IPS-18c (cell line): Measurements from ENCODE around the gene KCNH4.

Source experiments
- H3K4me3 ChIP-seq: 2 replicates; pipeline ENCODE4 v1.7.0; 2013; ENCODE audit warnings: low read depth, mild to moderate bottlenecking, low read length, moderate library complexity; ENCODE audit not compliant: insufficient read depth
- H3K9me3 ChIP-seq: one replicate; pipeline ENCODE4 v1.6.1; 2013; ENCODE audit warnings: mild to moderate bottlenecking, low read length, moderate library complexity; ENCODE audit not compliant: control insufficient read depth, insufficient read depth

The KCNH4 gene

GRCh38 chr17:42184713-42185620 is 4.0 kb upstream of the KCNH4 start, which contains the start of gene HCRT:
HCRT (minus strand) TSS chr17:42185452; CDS start chr17:42185365, 87 bp downstream.
- no peak within 1 kb of the TSS for H3K4me3 ChIP-seq

GRCh38 chr17:42183741-42184711 is 3.1 kb upstream of the KCNH4 start:
- no peaks in the 10 kb centered on the region for H3K9me3 ChIP-seq
- H3K4me3 ChIP-seq = peak overlapping the region; percentile 46

More at GRCh38 chr17:42184713-42185620, 4.0 kb upstream of the KCNH4 start, which contains the start of gene HCRT:
- no peaks in the 10 kb centered on the region for H3K9me3 ChIP-seq

DNA sequence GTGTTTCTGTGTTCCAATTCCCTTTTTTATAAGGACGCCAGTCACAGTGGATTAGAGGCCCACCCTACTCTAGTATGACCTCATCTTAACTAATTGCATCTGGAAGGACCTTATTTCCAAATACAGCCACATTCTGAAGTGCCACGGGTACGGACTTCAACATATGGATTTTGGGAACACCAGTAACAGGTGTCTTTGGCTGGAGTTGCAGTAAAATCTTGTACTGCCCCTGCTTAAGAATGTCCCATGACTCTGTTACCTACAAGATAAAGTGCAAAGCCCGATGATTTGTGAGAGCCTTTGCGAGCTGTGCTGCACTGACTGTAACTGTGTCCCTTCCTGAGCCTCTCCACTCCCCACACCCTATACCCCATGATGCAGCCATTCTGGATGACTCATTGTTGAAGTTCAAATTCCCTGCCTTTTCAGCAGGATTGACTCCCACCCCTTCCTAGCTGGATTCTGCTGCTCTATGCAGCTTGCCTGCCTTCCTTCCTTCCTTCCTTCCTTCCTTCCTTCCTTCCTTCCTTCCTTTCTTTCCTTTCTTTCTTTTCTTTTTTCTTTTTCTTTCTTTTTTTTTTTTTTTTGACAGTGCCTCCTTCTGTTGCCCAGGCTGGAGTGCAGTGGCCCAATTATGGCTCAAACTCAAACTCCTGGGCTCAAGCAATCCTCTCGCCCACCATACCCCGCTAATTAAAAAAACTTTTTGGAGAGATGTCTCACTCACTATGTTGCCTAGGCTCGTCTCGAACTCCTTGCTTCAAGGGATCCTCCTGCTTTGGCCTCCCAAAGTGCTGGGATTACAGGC is 2.2 kb upstream of the KCNH4 start:
- Histone ChIP-seq H3K4me3 (peak overlapping the region; percentile 46), H3K9me3 (no peaks in the 10 kb centered on the region)

DNA sequence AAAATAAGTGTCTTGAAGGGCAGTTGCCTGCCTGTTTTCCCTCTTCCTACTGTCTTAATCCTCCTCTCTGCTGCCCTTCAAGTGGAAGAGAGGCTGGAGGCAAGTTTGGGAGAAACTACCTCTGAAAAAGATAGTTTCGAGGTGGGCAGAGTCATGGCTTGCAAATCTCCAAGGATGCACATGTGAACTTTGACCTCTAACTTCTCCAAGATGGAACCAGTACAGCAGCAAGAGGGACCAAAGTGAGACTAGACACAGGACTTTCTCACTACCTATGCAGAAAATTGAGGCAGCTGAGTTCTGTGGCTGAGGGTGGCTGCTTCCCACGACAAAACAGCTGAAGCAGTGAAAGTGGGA is 887 bp upstream of the KCNH4 start:
- Histone ChIP-seq H3K4me3 (no peak overlapping the region), H3K9me3 (no peaks in the 10 kb centered on the region)

DNA sequence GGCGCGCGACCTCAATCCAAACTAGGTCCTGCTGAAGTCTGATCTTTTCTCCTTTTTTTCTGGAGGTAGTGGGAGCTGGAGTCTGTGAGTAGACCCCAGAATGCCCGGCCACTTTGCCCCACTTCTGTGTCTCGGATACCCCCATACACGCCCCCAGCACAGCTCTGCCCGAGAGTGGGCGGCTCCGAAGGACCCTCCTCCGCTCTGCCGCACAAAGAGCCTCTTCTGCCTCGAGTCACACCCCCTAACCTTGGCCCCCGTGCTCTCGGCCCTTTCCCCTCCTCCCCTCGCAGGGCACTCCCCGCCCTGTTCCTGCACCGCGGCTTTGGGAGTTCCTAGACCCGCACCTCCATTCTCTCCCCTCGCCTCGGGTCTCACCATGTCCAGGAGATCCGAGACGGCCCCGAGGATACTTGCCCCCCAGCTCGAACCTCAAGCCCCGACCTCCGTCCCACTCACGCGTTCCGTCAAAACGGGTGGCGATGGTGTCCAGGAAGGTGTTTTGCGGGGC is 476 bp downstream of the KCNH4 start:
- Histone ChIP-seq H3K9me3 (no peaks in the 10 kb centered on the region), H3K4me3 (peak overlapping the region; percentile 71)

- Histone ChIP-seq H3K4me3 (peak overlapping the region; percentile 71), H3K9me3 (no peaks in the 10 kb centered on the region)
Measured at GRCh38 chr17:42179911-42180410, 981 bp downstream of the KCNH4 start.

GRCh38 chr17:42179335-42179734 is 1.6 kb downstream of the KCNH4 start:
- Histone ChIP-seq H3K9me3 (no peaks in the 10 kb centered on the region), H3K4me3 (no peak overlapping the region)

DNA sequence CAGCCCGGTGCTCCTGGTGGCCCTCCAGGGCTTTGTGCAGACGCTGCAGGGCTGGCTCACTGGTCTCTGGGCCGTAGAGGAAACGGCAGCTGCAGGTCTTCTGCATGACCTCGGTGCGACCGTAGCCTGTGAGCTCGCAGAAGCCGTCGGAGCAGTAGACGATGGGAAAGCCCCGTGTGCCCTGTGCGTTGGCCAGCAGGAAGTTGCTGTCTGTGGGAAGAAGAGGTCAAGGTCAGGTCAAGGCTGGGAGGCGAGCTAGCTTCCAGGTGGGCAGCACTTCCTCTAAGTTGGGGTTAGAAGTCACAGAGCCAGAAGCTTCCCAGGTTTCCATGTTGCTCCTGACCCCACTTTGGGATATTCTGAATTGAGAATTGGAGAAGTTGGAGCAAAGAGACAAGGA is 2.1 kb downstream of the KCNH4 start:
- Histone ChIP-seq H3K4me3 (no peak overlapping the region), H3K9me3 (no peaks in the 10 kb centered on the region)

GRCh38 chr17:42177684-42178083 is 3.3 kb downstream of the KCNH4 start:
- no peaks in the 10 kb centered on the region for H3K9me3 ChIP-seq
- H3K4me3 ChIP-seq = no peak overlapping the region

GRCh38 chr17:42174126-42174783 is 6.7 kb downstream of the KCNH4 start:
- no peak overlapping the region for H3K4me3 ChIP-seq

GRCh38 chr17:42171831-42172230 is 9.1 kb downstream of the KCNH4 start:
- no peaks in the 10 kb centered on the region for H3K9me3 ChIP-seq
- no peak overlapping the region for H3K4me3 ChIP-seq

More at GRCh38 chr17:42174126-42174783, 6.7 kb downstream of the KCNH4 start:
- H3K9me3 ChIP-seq = no peaks in the 10 kb centered on the region

DNA sequence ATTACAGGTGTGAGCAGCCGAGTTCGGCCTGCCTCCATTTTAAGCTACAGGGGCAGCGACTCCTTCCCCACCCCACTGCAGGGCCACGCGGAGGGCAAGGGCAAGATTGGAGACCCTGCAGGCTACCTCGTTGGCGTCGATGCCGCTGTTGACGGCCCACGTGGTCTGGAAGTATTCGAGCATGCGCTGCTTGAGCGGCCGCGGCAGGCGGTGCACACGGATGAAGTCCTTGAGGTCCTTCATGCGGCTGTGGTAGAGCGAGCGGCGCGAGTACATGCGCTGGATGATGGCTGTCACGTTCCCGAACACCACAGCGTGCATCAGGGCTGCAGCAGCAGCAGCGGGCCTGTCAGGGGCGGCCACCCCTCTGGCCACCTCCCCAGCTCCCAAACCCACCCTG is 11.6 kb downstream of the KCNH4 start:
- H3K4me3 ChIP-seq = no peak overlapping the region
- H3K9me3 ChIP-seq = no peaks in the 10 kb centered on the region

DNA sequence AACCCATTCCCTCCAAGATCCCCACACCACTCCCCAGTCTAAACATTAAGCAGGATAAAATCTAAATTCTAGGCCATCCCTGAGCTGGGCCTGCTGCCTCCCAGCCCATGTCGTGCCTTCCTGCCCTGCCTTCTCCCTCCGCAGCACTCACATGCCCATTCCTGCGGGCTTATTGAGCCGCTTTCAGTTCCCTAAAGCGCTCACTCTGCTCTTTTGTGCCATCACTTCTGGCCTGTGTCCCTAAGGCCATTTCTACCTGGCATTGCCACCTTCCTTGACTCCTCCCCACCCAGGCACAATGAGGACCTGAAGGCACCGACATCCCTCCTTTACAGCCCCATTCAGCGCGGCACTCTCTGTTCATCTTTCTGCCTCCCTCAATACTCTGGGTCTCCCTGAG is 13.1 kb downstream of the KCNH4 start:
- Histone ChIP-seq H3K9me3 (no peaks in the 10 kb centered on the region), H3K4me3 (no peak overlapping the region)

- Histone ChIP-seq H3K9me3 (no peaks in the 10 kb centered on the region), H3K4me3 (no peak overlapping the region)
Measured at GRCh38 chr17:42166196-42166763, 14.7 kb downstream of the KCNH4 start.

DNA sequence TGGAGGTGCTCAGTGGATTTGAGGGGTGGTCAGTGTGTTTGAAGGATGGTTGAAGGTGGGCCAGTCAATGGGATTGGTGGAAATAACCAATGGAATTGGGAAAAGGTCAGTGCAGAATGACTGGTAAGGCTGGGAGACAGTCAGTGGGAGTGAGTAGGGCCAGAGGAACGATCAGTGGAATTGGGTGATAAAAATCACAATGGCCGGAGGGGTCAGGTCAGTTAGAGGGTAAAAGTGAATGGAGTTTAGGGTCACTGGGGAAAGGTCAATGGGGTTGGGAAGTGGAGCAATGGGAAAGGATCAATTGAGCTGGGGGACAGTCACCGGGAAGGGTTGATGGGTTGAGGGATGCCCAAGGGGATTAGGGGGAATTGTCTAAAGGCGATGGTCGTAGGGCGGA is 15.2 kb downstream of the KCNH4 start:
- Histone ChIP-seq H3K4me3 (no peak overlapping the region), H3K9me3 (no peaks in the 10 kb centered on the region)
